Smooth muscle cell of trachea (primary cell): ENCODE results near the gene ZNF711. TPM values are rescaled to one million over a fixed set of nuclear protein-coding genes. Genes with fewer than 3 reads are reported as not detected.

Experiments
- total RNA-seq: library from RNA; depleted of rRNA; stranded (reverse); fragments of >200 nt; gene quantifications from 2 replicates; pipeline ENCODE4 v1.2.1, GENCODE V29; 2014

The ZNF711 gene
- total RNA-seq = under 0.01 and 0.29 TPM in 2 replicates

DNA sequence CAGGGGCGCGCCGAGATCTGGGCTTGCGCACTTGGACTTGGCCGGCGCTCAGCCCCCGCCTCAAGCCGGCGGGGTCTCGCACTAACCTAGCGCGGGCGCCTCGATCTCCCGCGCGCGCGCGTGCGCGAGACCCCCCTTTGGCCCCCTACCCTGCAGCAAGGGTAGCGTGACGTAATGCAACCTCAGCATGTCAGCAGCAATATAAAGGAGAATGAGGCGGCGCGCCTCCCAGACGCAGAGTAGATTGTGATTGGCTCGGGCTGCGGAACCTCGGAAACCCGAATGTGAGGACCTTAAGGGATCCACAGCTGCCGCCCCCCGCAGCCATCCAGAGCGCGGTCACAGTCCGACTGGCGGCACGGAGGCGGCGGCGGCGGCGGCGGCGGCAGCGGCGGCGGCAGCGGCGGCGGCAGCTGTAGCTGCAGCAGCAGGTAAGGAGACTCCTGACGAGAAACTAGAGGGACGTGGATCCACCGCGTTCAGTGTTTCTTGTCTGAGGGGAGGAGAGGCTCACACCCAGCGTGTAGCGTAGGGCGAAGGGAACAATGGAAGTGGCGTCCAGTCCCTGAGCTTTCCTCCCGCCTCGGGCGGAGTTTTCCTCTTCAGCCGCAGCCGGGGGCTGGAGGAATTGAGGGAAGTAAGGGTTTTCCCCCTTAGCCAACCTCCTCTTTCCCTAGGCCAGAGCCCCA, at the start of gene ZNF711, which contains the start of gene SATL1:
Gene ZNF711, plus strand, starts transcription at position 231 of the 689 bp plus-strand sequence. CDS start 3,582 bp downstream, outside the sequence.
Gene SATL1, minus strand, starts transcription at position 19 of the 689 bp plus-strand sequence. CDS start 134,811 bp downstream, outside the sequence.

Other genes with a start within 250 kb of the ZNF711 start
- gene APOOL, start 240.1 kb upstream of the ZNF711 start, total RNA-seq = 9.8 and 14.0 TPM in 2 replicates
- not detected in 2 replicates for gene SATL1, start 212 bp upstream of the ZNF711 start, total RNA-seq
- gene POF1B, start 135.7 kb downstream of the ZNF711 start, total RNA-seq = not detected in 2 replicates